Epithelial cell of prostate (primary cell): ENCODE measurements around the gene EVA1B.

Source experiments
- DNase-seq: peaks from one replicate; pipeline ENCODE4 v3.0.0-alpha.2; 2011; ENCODE audit warnings: low read depth, low spot score
- H3K27ac ChIP-seq: fragments of 450-650 bp; 2 replicates; pipeline ENCODE4 v1.5.1; 2017; ENCODE audit warnings: mild to moderate bottlenecking

EVA1B gene

GRCh38 chr1:36321119-36321951 is 2.1 kb downstream of the EVA1B start:
- DNase-seq: no peak
- H3K27ac ChIP-seq: no peak overlapping the region

GRCh38 chr1:36320767-36321118 is 2.7 kb downstream of the EVA1B start:
- DNase-seq: no peak
- H3K27ac ChIP-seq: no peak overlapping the region

GRCh38 chr1:36320291-36320761 is 3.1 kb downstream of the EVA1B start:
- H3K27ac ChIP-seq: no peak overlapping the region
- no peak for DNase-seq

- no peak for DNase-seq
- H3K27ac ChIP-seq: no peak overlapping the region
Observed at GRCh38 chr1:36309397-36309796, 14.0 kb downstream of the EVA1B start.

GRCh38 chr1:36307601-36308330 is 15.7 kb downstream of the EVA1B start:
- DNase-seq: no peak

GRCh38 chr1:36306902-36307456 is 16.5 kb downstream of the EVA1B start:
- H3K27ac ChIP-seq: peak overlapping the region; percentile 92
- peak; percentile 55 for DNase-seq

More at GRCh38 chr1:36307601-36308330, 15.7 kb downstream of the EVA1B start:
- H3K27ac ChIP-seq: no peak overlapping the region

- H3K27ac ChIP-seq: peak within 1 kb of the TSS; percentile 92
- DNase-seq: no peak
Observed at GRCh38 chr1:36306210-36306901, 17.1 kb downstream of the EVA1B start, which contains the start of gene SH3D21. SH3D21 (plus strand) TSS chr1:36306368; CDS start chr1:36306421, 53 bp downstream.

GRCh38 chr1:36305915-36306209 is 17.6 kb downstream of the EVA1B start:
- H3K27ac ChIP-seq: peak overlapping the region; percentile 92
- no peak for DNase-seq

- H3K27ac ChIP-seq: peak overlapping the region; percentile 92
- DNase-seq: no peak
Observed at GRCh38 chr1:36304970-36305914, 18.2 kb downstream of the EVA1B start.

- DNase-seq: no peak
- H3K27ac ChIP-seq: peak overlapping the region; percentile 92
Observed at GRCh38 chr1:36304521-36304920, 18.9 kb downstream of the EVA1B start.

- H3K27ac ChIP-seq: no peak overlapping the region
- no peak for DNase-seq
Observed at GRCh38 chr1:36303650-36304360, 19.6 kb downstream of the EVA1B start.

- no peak for DNase-seq
- no peak overlapping the region for H3K27ac ChIP-seq
Observed at GRCh38 chr1:36303244-36303643, 20.2 kb downstream of the EVA1B start.

GRCh38 chr1:36301220-36301619 is 22.2 kb downstream of the EVA1B start:
- H3K27ac ChIP-seq: peak overlapping the region; percentile 95
- DNase-seq: no peak

GRCh38 chr1:36300526-36300925 is 22.9 kb downstream of the EVA1B start:
- H3K27ac ChIP-seq: peak overlapping the region; percentile 95
- peak; percentile 62 for DNase-seq

GRCh38 chr1:36298640-36299039 is 24.8 kb downstream of the EVA1B start:
- peak overlapping the region; percentile 95 for H3K27ac ChIP-seq

GRCh38 chr1:36297062-36297461 is 26.4 kb downstream of the EVA1B start:
- H3K27ac ChIP-seq: peak overlapping the region; percentile 95
- peak; percentile 77 for DNase-seq

More at GRCh38 chr1:36298640-36299039, 24.8 kb downstream of the EVA1B start:
- no peak for DNase-seq

GRCh38 chr1:36295390-36295789 is 28.1 kb downstream of the EVA1B start:
- no peak for DNase-seq
- H3K27ac ChIP-seq: peak overlapping the region; percentile 95

- no peak overlapping the region for H3K27ac ChIP-seq
- no peak for DNase-seq
Observed at GRCh38 chr1:36287595-36287994, 35.9 kb downstream of the EVA1B start.

GRCh38 chr1:36286802-36287201 is 36.6 kb downstream of the EVA1B start:
- H3K27ac ChIP-seq: no peak overlapping the region
- DNase-seq: no peak
